Measurements from ENCODE around the gene PRAMEF10.
"Not testable (repeated sequence)": the region's sequence is repeated elsewhere in the genome, so short reads cannot be mapped to it uniquely, and the experiment has no call there.

PRAMEF10 gene

DNA sequence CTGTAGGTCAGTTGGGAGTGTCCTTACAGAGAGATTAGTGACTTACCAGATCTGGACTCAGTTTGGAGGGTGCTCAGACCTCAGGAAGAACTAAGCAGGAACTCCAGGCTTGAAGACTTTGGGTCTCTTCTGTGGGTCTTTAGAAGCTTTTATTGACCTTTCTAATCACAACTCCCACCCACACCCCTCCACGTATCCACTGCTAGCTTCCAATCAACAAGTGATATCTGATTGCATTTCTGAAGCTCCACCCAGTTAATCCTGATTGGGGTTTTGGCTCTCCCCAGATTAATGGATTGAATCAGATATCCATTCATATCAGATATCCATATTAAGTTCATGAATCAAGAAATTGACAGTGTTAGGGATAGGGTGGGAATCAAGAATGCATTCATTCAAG, at the start of gene PRAMEF10:
TSS of gene PRAMEF10 (minus strand) at position 101 of the 400 bp plus-strand sequence. CDS start 2,423 bp downstream, outside the sequence.
- DNase-seq (ENCODE audit: low read depth in 2 of 2), result not testable (repeated sequence)

DNA sequence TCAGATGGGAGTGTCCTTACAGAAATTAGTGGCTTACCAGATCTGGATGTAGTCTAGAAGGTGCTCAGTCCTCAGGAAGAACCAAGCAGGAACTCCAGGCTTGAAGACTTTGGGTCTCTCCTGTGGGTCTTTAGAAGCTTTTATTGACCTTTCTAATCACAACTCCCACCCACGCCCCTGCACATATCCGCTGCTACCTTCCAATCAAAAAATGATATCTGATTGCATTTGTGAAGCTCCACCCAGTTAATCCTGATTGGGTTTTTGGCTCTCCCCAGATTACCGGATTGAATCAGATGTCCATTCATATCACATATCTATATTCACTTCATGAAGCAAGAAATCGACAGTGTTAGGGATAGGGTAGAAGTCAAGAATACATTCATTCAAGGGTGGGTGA, 49.4 kb upstream of the PRAMEF10 start, which contains the start of gene PRAMEF6:
TSS of gene PRAMEF6 (minus strand) at position 101 of the 400 bp plus-strand sequence. CDS start 5,062 bp downstream, outside the sequence.
- not testable (repeated sequence) for DNase-seq (ENCODE audit: low read depth in 2 of 2)

DNA sequence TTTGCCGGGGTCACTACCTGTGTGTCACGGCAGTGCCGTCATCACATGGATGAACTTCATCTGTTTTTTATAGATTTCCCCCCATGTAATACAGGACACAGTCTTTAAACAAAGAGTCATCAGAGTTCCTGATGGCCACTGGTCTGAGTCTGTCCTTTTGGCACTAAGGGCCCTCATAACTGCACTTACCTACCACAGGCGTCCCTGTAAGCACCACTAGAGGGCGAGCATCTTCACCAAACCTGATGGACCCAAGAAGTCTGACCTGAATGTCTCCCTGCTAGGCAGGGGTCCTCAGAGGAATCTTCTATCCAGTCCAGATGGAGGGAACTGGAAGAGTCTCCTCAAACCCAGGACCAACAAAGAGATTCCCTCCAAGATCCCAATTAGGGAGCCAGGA, 26.3 kb upstream of the PRAMEF10 start:
- not testable (repeated sequence) for DNase-seq (ENCODE audit: low read depth in 2 of 2)

DNA sequence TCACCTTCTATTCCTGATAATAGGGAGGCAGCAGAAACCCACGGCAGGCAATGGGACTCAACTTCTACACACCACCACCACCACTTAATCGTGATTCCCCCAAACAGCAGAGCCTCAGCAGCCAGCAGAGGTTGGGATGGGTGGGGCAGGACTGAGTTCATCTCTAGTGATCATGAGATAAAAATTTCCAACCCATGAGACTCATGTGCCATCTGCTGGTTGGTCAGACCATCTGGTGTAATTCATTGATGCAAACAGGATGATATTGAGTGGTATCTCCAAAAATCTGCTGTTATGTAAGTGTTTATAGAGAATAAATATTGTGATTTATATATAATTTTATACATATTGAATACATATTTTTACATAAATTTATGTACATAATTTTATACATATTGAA, 23.7 kb upstream of the PRAMEF10 start:
- not testable (repeated sequence) for DNase-seq (ENCODE audit: low read depth in 2 of 2)

- not testable (repeated sequence) for DNase-seq (ENCODE audit: low read depth in 2 of 2)
Observed at GRCh38 chr1:12916310-12916709, 18.2 kb upstream of the PRAMEF10 start, which contains the start of gene PRAMEF7. TSS of gene PRAMEF7 (plus strand) at chr1:12916610. CDS start at chr1:12917693, 1,083 bp downstream.

- DNase-seq (ENCODE audit: low read depth in 2 of 2), result not testable (repeated sequence)
Observed at GRCh38 chr1:12903793-12904572, 5.9 kb upstream of the PRAMEF10 start.

GRCh38 chr1:12899186-12899585, 1.1 kb upstream of the PRAMEF10 start:
- not testable (repeated sequence) for DNase-seq (ENCODE audit: low read depth in 2 of 2)

- not testable (repeated sequence) for DNase-seq (ENCODE audit: low read depth in 2 of 2)
Observed at GRCh38 chr1:12886101-12886500, 12.0 kb downstream of the PRAMEF10 start, which contains the start of gene PRAMEF4. TSS of gene PRAMEF4 (minus strand) at chr1:12886201. CDS start at chr1:12883394, 2,807 bp downstream.

DNA sequence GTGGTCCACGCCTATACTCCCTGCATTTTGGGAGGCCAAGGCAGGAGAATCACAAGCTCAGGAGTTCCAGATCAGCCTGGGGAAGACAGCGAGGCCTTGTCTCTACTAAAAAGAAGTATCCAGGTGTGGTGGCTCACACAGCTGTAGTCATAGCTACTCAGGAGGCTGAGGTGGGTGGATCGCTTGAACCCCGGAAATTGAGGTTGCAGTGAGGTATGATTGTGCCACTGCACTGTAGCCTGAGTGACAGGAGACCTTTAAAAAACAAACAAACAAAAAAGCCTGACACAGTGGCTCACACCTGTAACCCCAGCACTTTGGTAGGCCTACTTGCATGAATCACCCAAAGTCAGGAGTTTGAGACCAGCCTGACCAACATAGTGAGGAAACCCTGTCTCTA, 19.6 kb downstream of the PRAMEF10 start:
- DNase-seq (ENCODE audit: low read depth in 2 of 2), result not testable (repeated sequence)

GRCh38 chr1:12863131-12863880, 34.8 kb downstream of the PRAMEF10 start:
- DNase-seq (ENCODE audit: low read depth in 2 of 2), result not testable (repeated sequence)

GRCh38 chr1:12856786-12857185, 41.3 kb downstream of the PRAMEF10 start, which contains the start of gene PRAMEF2:
TSS of gene PRAMEF2 (plus strand) at chr1:12857086. CDS start at chr1:12859010, 1,924 bp downstream.
- not testable (repeated sequence) for DNase-seq (ENCODE audit: low read depth in 2 of 2)

DNA sequence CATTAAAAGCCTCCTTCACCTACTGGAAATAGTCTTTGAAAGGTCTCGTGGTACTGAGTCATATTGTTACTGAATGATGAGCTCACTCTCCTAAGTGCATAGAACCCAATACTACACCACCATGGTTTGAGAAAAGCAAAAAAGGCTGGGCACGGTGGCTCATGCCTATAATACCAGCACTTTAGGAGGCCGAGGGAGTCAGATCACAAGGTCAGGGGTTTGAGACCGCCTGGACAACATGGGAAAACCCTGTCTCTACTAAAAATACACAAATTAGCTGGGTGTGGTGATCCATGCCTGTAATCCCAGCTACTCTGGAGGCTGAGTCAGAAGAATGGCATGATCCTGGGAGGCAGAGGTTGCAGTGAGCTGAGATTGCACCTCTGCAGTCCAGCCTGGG, 46.3 kb downstream of the PRAMEF10 start:
- no peak for DNase-seq (ENCODE audit: low read depth in 2 of 2)

- not testable (repeated sequence) for DNase-seq (ENCODE audit: low read depth in 2 of 2)
Observed at GRCh38 chr1:12848620-12849019, 49.5 kb downstream of the PRAMEF10 start, which contains the start of gene HNRNPCL1. TSS of gene HNRNPCL1 (minus strand) at chr1:12848720. CDS start at chr1:12848289, 431 bp downstream.

All from stimulated activated CD8-positive, alpha-beta memory T cell treated with anti-CD3 and anti-CD28 coated beads, Interleukin-7, amount 100 ng/mL, for 1 hour (primary cell).